B cell (primary cell): ENCODE data around the gene KRTAP3-1.

Experiments
- CTCF ChIP-seq: fragments of 200-600 bp; IDR thresholded peaks from one replicate; pipeline ENCODE4 v1.8.0; 2022; ENCODE audit warnings: antibody characterized with exemption, mild to moderate bottlenecking
- EZH2 ChIP-seq: IDR thresholded peaks from 2 replicates; pipeline ENCODE4 v1.6.1; 2012; ENCODE audit warnings: borderline replicate concordance, low read depth, mild to moderate bottlenecking, moderate library complexity, low read length; ENCODE audit not compliant: insufficient read depth, poor library complexity, severe bottlenecking

DNA sequence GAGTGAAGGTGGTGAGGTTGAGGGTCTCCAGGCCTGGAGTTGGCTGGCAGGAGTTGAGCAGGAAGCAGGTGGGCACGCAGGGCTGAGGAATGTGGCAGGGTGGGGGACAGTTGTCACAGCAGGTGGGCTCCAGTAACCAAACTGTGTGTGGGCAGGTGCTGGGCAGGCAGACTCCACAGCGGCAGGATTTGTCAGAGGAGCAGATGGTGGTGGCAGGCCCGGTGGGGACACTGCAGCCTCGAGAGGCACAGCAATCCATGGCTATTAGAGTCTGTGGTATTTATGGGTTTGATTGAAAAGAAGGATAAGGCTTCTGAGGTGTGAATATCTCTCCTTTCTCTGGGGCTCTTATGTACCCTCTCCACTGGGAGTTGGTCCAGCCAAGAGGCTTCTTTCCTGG lies 15.1 kb downstream of the KRTAP3-1 start, which contains the start of gene KRTAP3-3:
- TF ChIP-seq EZH2 (no peak), CTCF (no peak)
